Measurements from ENCODE around the gene NFAM1.

Gene NFAM1

DNA sequence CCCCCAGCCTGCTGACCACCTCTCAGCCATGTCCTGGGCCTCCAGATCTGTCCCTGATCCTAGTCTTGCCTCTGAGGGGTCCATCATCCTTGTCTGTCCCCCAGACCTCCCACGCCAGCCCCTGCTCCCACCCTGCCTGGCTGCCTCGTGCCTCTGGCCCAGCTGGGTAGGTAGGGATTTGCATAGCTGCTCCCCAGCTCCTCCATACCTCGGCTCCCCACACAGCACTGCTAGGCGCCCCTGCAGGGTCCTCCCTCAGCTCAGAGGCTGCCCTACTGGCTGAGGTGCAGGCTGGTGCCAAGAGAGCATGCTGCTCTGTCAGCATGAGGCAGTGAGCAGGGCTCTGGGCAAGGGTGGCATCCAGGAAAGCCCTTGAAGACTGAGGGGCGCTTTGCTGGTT, 47.7 kb downstream of the NFAM1 start:
- Histone ChIP-seq H3K9ac (ENCODE audit: low read depth, low read length, poor library complexity, severe bottlenecking) (no peak overlapping the region), H2AFZ (ENCODE audit: low read length) (no peak overlapping the region), H3K4me1 (ENCODE audit: insufficient read depth, low read length, poor library complexity, severe bottlenecking) (peaks cover 5% of the 10 kb centered on the region), H3K36me3 (ENCODE audit: insufficient read depth, low read length) (no peaks in the 10 kb centered on the region), H3K9me3 (ENCODE audit: insufficient read depth, low read depth, low read length) (no peaks in the 10 kb centered on the region), H3K9me2 (replicated peaks; ENCODE audit: low read depth, low read length) (no peaks in the 10 kb centered on the region), H3K4me3 (ENCODE audit: low read length, poor library complexity, severe bottlenecking) (no peak overlapping the region), H3K27me3 (ENCODE audit: insufficient read depth, low read length, poor library complexity, severe bottlenecking) (no peaks in the 10 kb centered on the region), H4K20me1 (ENCODE audit: insufficient read depth, low read length, poor library complexity, severe bottlenecking) (no peaks in the 10 kb centered on the region), H3K4me2 (ENCODE audit: low read depth, low read length, poor library complexity, severe bottlenecking) (no peak overlapping the region), H3F3A (ENCODE audit: low read depth) (no peaks in the 10 kb centered on the region), H3K79me2 (ENCODE audit: insufficient read depth, low read length) (no peaks in the 10 kb centered on the region)
- TF ChIP-seq EZH2phosphoT487 (IDR thresholded peaks at IDR 0.05; ENCODE audit: borderline replicate concordance): no peak
- TF ChIP-seq, protein P1, sequence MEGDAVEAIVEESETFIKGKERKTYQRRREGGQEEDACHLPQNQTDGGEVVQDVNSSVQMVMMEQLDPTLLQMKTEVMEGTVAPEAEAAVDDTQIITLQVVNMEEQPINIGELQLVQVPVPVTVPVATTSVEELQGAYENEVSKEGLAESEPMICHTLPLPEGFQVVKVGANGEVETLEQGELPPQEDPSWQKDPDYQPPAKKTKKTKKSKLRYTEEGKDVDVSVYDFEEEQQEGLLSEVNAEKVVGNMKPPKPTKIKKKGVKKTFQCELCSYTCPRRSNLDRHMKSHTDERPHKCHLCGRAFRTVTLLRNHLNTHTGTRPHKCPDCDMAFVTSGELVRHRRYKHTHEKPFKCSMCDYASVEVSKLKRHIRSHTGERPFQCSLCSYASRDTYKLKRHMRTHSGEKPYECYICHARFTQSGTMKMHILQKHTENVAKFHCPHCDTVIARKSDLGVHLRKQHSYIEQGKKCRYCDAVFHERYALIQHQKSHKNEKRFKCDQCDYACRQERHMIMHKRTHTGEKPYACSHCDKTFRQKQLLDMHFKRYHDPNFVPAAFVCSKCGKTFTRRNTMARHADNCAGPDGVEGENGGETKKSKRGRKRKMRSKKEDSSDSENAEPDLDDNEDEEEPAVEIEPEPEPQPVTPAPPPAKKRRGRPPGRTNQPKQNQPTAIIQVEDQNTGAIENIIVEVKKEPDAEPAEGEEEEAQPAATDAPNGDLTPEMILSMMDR (conservative IDR thresholded peaks at IDR 0.05; ENCODE audit: low read length): no peak

- Histone ChIP-seq H3K79me2 (ENCODE audit: insufficient read depth, low read length) (no peaks in the 10 kb centered on the region), H3K9ac (ENCODE audit: low read depth, low read length, poor library complexity, severe bottlenecking) (no peak overlapping the region), H3K9me3 (ENCODE audit: insufficient read depth, low read depth, low read length) (no peaks in the 10 kb centered on the region), H3K4me3 (ENCODE audit: low read length, poor library complexity, severe bottlenecking) (no peak overlapping the region), H3K9me2 (replicated peaks; ENCODE audit: low read depth, low read length) (no peaks in the 10 kb centered on the region), H3K4me1 (ENCODE audit: insufficient read depth, low read length, poor library complexity, severe bottlenecking) (peaks cover 5% of the 10 kb centered on the region), H3K4me2 (ENCODE audit: low read depth, low read length, poor library complexity, severe bottlenecking) (no peak overlapping the region), H3K27me3 (ENCODE audit: insufficient read depth, low read length, poor library complexity, severe bottlenecking) (no peaks in the 10 kb centered on the region), H3K36me3 (ENCODE audit: insufficient read depth, low read length) (no peaks in the 10 kb centered on the region), H3F3A (ENCODE audit: low read depth) (no peaks in the 10 kb centered on the region), H4K20me1 (ENCODE audit: insufficient read depth, low read length, poor library complexity, severe bottlenecking) (no peaks in the 10 kb centered on the region), H2AFZ (ENCODE audit: low read length) (no peak overlapping the region)
- TF ChIP-seq, protein P1 (conservative IDR thresholded peaks at IDR 0.05; ENCODE audit: low read length): no peak
- TF ChIP-seq EZH2phosphoT487 (IDR thresholded peaks at IDR 0.05; ENCODE audit: borderline replicate concordance): no peak
Observed at GRCh38 chr22:42383851-42384417, 48.3 kb downstream of the NFAM1 start.

- no peaks in the 10 kb centered on the region for H3K9me3 ChIP-seq (ENCODE audit: insufficient read depth, low read depth, low read length)
- no peak overlapping the region for H3K4me3 ChIP-seq (ENCODE audit: low read length, poor library complexity, severe bottlenecking)
- no peaks in the 10 kb centered on the region for H4K20me1 ChIP-seq (ENCODE audit: insufficient read depth, low read length, poor library complexity, severe bottlenecking)
- H3K9ac ChIP-seq (ENCODE audit: low read depth, low read length, poor library complexity, severe bottlenecking): no peak overlapping the region
- no peaks in the 10 kb centered on the region for H3K27me3 ChIP-seq (ENCODE audit: insufficient read depth, low read length, poor library complexity, severe bottlenecking)
- peaks cover 5% of the 10 kb centered on the region for H3K4me1 ChIP-seq (ENCODE audit: insufficient read depth, low read length, poor library complexity, severe bottlenecking)
- H3F3A ChIP-seq (ENCODE audit: low read depth): no peaks in the 10 kb centered on the region
- H2AFZ ChIP-seq (ENCODE audit: low read length): no peak overlapping the region
- H3K9me2 ChIP-seq (replicated peaks; ENCODE audit: low read depth, low read length): no peaks in the 10 kb centered on the region
- no peak overlapping the region for H3K4me2 ChIP-seq (ENCODE audit: low read depth, low read length, poor library complexity, severe bottlenecking)
- no peaks in the 10 kb centered on the region for H3K79me2 ChIP-seq (ENCODE audit: insufficient read depth, low read length)
- no peak for TF ChIP-seq EZH2phosphoT487 (IDR thresholded peaks at IDR 0.05; ENCODE audit: borderline replicate concordance)
- TF ChIP-seq, protein P1 (conservative IDR thresholded peaks at IDR 0.05; ENCODE audit: low read length): no peak
- no peaks in the 10 kb centered on the region for H3K36me3 ChIP-seq (ENCODE audit: insufficient read depth, low read length)
Observed at GRCh38 chr22:42383287-42383686, 48.9 kb downstream of the NFAM1 start.

All from Loucy (cell line).